UCSD-AML1 (cell line): Measurements from ENCODE around the gene MAN2B2.

ENCODE experiments used
- DNase-seq: peaks from one replicate; lab custom pipeline; 2025; ENCODE audit not compliant: unreplicated experiment; lab: John Stamatoyannopoulos, UW

MAN2B2 gene

DNA sequence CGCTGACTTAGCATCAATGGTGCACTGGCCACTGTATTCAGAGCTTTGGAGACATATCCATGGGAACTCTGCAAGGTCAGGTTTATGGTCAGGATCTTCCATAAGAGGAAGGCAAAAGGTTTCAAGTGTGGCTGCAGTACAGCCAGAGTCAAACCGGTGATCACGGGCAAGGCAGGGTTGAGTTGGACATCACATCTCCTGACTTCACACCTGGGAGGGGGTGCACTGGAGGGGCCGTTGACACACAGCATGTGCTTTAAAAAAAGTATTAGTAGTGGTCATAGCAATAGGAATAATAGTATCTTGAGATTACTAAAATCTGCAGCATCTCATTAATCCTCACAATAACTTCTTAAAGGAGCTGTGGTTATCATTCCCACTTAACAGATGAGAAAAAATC lies 28.9 kb upstream of the MAN2B2 start:
- DNase-seq = no peak

DNA sequence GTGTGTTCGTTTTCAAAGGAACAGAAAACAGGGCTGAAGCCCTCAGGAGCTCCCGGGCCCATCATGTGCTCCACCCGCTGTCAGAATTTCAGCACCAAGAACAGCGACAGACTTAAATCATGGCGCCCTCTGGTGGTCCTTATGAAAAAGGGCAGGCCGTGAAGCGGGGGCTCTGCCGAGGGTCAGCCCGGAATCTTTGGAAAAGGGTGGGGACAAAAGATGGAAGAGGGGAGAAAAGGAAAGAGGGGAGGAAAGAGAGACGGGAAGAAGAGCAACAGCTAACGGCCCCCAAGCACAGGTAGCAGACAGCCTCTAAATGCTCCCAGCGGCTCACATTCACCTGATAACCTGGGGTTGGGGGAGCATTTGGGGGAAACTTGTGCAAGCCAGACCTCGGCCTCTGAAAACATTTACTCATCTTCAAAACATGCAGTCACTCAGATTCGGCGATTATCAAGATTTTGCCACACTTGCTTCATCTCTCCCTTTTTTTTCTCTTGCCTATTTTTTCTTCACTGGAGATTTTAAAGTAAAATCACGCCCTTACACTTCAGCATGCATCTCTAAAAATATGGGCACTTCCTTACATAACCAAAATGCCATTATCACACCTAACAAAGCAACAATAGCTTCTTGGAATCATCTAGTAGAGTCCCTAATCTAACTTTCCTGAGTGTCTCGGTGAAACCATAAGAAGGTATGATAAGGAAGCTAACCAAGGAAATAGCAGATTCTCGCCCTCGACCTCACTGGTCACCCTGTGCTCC lies 28.1 kb upstream of the MAN2B2 start:
- DNase-seq = peak; percentile 50

DNA sequence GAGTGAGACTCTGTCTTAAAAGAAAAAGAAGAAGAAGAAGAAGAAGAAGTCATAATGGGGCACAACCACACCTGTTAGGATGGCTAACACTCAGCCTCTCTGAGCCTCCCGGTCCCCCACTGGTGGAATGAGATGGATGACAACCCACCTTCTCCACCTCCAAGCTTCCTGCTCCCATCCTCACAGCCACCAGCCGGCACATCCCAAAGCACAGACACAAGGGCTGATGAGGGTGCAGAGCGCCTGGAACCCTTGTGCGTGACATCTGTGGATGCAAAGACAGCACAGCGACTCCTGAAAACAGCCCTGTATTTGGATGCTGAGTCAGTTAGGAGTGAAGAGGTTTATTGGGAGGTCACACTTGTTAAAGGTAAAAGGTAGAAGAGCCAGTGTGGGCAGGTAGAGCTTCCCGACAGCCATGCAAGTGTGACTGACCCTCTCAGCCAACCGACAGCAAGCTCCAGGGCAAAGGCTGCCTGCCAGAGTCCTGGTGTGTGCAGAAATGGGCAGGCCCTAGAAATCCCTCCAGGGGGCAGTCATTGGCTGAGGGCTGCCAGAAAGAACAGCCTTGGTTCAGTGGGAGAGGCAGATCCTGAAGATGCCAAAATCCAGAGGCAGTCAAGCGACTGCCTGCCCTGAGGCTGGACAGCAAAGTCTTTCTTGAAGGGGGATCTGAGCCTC lies 26.6 kb upstream of the MAN2B2 start:
- DNase-seq = peak; percentile 53

DNA sequence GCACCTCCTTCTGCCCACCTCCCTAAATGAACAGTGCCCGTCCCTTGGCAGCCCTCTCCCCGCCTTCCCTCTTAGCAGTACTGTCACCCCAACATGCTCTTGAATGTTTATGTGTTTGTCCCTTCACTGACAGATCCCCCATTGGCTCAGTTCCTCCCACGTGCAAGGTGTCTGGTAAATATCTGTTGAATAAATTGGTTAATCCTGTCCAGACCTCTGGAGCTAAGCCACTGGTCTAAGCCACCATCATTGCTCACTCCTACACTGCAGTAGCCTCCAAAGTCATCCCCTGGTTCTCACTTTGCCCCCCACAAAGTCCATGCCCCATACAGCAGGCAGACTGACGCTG lies 26.1 kb upstream of the MAN2B2 start:
- no peak for DNase-seq

DNA sequence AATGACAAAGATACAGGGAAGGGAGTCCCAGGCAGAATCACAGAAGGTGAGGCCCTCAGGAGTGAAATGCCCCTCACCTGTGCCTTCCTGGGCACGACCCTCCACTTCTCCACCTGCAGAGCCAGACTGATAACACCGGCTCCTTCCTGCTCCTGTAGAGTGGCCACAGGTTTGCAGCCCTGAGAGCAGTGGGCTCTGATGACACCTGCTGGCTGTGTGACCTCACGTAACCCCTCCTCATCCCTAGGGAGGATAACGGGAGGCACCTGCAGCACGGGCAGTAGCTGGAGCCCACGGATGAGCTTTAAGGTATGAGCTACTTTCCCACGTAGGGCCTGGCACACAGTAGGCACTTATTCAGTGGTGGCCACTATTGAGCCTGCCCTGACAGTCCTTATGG lies 25.5 kb upstream of the MAN2B2 start:
- DNase-seq = no peak

DNA sequence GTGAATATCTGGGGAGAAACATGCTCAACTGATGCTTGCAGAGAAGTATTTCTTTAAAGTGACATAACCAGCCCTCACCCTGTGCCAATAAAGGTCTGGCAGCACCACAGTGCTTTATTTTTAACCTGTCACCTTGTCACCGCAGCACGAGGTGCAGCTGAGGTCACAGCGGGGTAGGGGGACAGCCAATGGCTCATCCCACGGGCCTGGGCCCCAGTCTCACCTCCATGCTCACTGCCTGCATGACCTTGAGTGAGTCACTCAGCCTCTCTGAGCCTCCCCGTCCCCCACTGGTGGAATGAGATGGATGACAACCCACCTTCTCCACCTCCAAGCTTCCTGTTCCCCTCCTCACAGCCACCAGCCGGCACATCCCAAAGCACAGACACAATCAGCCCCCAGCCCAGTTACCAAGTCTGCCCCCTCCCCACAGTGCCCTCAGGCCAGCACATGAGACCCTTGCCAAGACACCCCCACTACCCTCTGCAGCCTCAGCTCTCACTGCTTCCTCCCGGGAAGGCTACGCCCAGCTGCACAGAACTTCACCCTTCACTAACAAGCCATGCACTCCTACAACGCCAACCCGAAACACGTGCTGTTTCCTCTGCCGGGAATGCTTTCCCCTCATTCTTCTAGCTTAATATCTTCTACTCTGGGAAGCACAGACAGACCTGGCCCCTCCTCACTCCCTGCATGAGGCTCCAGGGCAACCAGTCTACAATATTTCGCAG lies 24.9 kb upstream of the MAN2B2 start:
- DNase-seq = no peak

DNA sequence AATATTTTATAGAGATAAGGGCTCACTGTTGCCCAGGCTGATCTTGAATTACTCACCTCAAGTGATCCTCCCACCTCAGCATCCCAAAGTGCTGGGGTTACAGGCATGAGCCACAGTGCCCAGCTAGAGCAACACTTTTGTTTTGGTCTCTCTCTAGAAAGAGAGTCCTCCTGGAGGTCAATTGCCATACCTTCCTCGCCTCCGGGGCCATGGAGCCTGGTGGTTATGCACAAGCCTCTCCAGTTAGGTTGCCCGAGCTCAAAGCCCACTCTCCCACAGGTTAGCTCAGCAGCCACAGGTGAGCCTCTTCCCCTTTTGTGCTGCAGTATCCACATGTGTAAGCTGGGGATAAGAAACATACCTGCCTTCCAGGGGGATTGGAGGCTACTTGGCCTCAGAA lies 24.2 kb upstream of the MAN2B2 start:
- DNase-seq = no peak

DNA sequence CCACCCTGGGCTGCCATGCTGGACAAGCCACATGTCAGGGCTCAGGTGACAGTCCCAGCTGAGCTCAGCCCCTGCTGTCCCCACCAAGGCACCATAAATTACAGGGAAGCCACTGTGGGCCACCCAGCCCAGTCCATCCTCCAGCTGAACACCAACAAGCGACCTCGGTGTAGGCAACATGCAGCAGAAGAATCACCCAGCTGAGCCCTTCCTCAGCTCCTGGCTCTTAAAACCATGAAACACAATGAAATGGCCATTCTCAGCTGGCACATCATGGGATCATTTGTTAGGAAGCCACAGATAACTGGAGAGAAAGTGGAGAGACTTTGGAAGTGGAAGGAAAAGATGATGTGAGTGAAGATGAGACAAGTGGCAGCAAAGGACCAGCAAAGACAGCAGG lies 23.3 kb upstream of the MAN2B2 start:
- no peak for DNase-seq

DNA sequence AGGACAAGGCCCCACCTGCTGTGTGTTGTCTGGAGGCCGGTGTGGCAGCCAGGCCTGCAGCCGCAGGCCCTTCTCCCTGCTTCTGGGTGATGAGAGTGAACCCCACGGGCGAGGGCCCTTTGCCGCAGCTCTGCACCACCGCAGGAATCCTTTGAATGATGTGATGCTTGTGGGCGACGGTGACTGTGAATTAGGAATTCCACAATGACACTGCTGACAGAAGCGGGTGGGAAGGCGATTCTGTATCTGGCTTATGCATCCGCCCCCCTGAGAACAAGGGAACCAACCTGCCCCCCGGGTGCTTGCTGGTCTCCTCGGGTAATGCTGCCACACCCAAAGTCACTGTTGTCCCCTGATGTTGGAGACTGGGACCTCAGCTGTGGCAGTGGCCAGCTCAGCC lies 19.5 kb upstream of the MAN2B2 start:
- DNase-seq = no peak

DNA sequence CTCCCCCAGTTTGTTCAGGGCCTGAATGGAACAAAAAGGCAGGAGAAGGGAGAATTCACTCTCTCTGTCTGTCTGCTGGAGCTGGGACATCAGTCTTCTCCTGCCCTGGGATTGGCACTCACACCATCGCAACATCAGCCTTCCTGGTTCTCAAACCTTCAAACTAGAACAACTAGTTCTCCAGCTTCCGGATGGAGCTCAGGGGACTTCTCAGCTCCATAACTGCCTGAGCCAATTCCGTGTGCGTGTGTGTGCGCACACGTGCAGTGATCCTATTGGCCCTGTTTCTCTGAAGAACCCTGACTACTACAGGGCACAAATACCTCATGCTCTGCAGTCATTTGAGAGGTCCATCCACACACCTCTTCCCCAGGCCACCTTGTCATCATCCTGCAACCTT lies 18.7 kb upstream of the MAN2B2 start:
- DNase-seq = no peak

DNA sequence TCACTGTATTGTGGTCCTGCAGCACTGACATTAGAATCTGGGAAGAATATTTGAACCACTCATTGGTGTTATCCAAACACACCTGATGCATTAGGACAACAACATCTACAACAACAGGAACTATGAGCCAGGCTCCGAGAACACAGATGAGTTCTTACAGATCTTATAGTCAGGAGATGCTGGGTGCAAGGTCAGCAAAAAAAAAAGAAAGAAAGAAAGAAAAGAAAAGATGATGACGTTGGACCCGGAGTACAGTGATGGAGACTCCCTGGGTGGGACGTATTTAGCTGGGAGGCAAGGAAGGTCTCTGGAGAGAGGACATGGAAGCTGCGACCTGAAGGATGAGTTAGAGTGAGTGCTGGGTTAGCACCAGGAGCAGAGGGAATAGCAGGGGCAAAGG lies 17.8 kb upstream of the MAN2B2 start:
- no peak for DNase-seq

DNA sequence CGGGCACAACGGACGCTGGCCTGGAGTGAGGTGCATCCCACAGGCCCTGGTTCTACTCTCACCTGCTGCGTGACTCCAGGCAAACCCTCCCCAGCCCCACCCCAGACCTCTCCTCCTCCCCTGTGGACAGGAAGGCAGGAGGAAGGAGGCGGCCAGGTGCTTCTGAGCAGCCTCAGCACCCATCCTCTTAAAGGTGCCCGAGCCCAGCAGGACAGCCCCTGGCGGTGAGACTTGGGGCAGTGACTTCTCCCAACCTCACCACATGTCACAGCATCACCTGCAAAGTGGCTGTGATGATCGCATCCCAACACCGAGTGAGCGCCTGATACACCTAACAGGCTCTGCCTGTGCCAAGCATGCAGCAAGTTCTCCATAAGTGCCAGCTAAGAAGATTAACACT lies 17.1 kb upstream of the MAN2B2 start:
- DNase-seq = no peak

DNA sequence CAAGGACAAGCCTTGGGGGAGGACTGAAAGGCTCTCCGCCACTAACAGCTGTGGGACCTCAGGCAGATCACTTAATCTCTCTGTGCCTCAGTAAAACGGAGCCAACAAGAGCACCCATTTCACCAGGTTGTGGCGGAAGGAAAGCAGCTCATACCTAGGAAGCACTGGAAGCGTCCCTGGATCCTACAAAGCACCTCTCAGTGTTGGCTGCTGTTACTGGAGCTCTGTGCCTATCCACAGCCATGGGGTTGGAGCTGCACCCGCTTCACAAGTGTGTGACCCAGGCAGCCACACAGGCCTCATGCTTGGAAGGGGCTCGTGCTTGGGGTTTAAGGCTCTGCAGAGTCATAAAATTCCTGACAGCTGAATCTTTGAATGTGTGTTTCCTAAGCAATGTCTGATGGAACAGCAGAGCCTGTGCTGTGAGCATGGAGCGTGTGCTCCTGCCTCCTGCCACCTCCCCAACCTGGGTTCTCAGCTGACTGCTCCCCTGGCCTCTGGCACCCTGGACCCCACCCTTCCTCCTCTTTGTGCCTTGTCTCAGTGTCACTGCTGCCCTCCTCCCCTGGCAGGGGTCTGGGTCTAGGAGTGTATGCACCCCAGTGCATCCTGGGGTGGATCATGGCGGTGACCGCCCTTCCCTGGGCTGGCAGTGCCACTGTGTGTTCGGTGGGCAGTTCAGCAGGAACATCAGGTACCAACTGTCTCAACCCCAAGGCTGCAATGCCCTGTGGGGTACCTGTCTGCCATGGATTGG lies 14.4 kb upstream of the MAN2B2 start:
- no peak for DNase-seq

DNA sequence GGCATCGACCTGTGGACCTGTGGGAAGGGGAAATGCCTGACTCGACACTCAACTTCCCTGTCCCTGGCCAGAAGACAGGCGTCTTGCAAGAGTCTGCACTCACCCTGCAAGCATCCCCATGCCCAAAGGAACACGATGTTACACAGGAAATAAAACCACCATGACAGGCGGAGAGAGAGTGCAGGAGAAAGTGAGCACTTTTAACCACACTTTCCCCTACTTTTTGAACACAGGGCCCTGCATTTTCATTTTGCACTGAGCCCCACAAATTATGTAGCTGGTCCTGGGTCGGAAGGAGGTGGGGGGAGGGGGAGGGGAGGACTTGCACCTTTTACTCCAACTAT lies 13.8 kb upstream of the MAN2B2 start:
- DNase-seq = no peak

DNA sequence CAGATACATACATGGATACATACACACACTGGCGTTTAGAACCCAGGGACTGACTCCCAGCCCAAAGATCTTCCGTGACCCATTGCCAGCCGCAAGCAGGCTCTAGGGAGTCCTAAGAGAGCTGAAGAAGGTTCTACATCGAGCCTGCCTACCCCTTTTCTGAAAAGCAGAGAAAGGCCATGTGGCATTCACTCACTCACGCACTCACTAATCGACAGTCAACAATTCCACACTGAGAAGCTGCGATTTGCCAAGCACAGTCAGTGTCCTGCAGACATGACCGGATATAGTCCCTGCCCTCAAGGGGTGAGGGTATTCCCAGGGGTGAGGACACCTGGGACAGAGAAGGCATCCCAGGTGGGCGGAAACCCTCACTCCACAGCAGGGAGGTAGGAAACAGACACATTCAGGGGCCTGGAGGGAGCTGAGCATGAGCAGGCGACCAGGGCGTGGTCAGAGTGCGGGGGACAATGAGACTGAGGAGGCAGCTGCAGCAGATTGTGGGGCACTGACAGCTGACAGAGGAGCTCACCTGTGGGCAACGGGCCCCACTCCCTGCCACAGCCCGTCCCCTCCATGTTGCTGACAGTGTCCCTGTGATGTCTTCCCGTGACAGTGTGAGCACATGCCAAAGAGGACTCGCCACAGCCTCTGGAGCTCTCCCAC lies 13.2 kb upstream of the MAN2B2 start:
- no peak for DNase-seq

DNA sequence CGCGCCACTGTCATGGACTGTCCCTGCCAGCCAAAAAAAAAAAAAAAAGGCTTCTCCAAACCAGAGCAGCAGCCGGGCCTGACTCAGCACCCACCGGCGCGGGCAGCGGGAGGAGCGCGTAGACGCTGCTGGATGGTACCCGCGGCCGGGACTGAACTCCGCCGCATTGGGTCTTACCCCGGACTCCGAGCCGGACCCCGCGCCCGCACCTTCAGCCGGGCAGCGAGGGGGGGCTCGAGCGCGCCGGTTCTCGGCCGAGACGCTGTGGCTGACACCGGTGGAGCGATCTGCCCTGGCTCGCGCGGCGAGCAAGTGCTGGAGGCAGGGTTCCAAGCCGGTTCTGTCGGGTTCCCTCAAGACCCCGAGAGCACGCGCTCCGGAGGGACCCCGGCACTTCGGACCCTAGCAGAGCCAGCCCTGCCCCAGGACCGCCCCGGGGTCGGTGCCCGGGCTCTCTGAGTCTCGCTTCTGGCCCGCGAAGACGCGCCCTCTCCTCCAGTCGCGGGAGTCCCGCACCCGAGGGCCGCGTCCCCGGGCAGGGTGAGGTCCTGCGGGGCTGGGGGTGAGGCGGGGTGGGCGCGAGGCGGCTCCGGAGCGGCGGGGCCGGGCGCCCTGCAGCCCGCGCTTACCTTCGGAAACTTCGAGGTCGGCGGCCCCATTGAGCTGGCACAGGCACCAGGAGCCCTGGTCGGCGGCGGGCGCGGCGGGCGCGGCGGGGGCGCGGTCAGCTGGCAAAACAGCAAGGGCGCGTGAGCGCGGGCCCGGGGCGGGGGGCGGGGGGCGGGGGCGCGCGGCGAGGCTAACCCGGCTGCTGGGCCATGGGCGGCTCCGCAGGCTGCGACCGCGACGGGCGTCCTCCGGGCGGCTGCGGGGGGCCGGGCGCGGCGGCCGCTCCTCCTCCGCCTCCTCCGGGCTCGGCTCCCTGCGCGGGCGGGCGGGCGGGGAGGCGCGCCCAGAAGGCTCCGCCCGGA lies 11.8 kb upstream of the MAN2B2 start:
- no peak for DNase-seq

DNA sequence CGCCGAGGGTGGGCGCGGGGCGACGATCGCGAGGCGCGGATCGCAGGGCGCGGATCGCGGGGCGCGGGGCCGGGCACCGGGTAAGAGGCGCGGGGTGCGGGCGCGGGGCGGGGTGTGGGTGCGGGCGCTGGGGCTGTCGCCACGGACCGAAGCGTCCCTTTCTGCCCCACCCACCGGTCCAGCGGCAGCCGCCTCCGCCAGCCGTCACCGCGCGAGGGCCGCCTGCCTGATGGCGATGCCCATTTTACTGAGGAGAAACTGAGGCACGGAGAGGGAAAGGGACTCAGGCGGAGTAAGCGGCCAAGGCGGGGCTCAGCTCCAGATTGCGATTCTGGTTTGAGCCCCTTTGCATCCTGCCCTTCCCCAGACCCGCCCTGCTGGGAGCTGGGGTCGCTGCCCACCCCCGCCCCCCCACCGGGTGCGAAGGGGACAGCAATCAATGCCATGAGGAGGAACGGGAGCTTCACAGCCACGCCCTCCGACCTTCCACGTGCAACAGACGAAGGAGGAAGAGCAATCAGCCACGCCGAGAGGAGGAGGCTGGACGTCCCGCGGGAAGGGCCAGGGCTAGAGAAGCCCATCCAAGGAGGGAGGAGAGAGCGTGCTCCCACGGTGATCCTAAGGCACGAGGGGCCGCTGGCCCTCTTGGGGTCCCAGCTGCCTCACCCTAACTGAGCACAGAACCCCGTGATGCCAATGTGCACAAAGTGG lies 10.9 kb upstream of the MAN2B2 start:
- DNase-seq = no peak

DNA sequence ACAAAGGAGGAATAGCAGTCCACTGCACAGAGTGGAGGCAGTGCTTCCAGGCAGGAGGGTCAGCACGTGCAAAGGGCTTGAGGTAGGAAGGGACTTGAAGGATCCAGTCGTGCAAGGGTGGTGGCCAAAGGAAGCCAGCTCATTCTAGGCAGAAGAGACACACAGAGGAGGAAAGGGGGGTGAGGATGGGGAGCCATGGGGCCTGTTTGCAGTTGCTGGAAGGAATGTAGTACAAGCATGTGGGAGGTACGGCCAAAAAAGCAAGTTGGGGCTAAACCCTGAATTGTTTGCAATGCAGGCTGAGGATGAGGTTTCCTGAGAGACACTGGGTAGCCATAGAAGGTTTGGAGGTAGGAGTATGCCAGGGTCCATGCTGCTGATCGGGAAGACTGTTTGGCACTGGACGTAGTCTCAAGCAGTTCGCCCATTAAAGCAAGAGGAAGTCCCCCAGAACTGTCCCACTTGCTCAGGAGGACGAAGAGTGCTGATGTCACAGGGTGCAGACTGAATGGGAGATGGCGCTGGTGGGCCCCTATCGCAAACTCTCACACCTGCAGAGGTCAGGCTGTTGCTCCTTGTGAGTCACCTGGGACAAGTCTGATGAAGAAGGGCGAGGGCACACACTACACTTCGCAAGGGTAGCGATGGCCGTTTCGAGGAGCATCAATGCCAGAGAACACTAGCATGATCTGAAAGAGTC lies 9.1 kb upstream of the MAN2B2 start:
- no peak for DNase-seq
